HepG2 (cell line): ENCODE data around the gene TRPT1. TPM values are rescaled to one million over a fixed set of nuclear protein-coding genes. Genes with fewer than 3 reads are reported as not detected.

Source experiments
- ATAC-seq: fragments of 200-7000 bp; cut with Tn5 transposase; 3 replicates; pipeline ENCODE4 v1.9.1; 2020; ENCODE audit warnings: mild to moderate bottlenecking, moderate library complexity
- BruUV-seq: library from RNA; stranded (reverse); fragments of 400-500 nt; replicated peaks from 2 replicates; lab custom pipeline; 2021; lab: Mats Ljungman, UMichigan
- CTCF ChIA-PET: fragments of 300-600 bp; formaldehyde crosslinking; extraction: SDS; loops from one replicate; lab custom pipeline; 2021; ENCODE audit warnings: low total read pairs, inconsistent platforms, low intra/inter-chr PET ratio; lab: Yijun Ruan, JAX
- POLR2A ChIA-PET: fragments of 350-600 bp; sonication (Branson Sonifier 250); formaldehyde crosslinking; loops from one replicate; lab custom pipeline; 2020; ENCODE audit warnings: antibody characterized with exemption, inconsistent platforms; lab: Yijun Ruan, JAX
- DNase-seq: peaks from one replicate; pipeline ENCODE4 v3.0.0-alpha.2; 2015; ENCODE audit warnings: low spot score
- FAIRE-seq: peaks from 3 replicates; lab custom pipeline; 2011; peaks lifted over from hg19 to GRCh38; lab: Jason Lieb, UNC
- H2AFZ ChIP-seq: one replicate; pipeline ENCODE4 v1.6.1; 2011; ENCODE audit warnings: low read length, inconsistent platforms
- H3K27ac ChIP-seq: fragments of 300-600 bp; 3 replicates; pipeline ENCODE4 v1.8.0; 2011; ENCODE audit warnings: mixed run types, mild to moderate bottlenecking, mixed read lengths, low read length, inconsistent platforms; ENCODE audit not compliant: insufficient read depth; ENCODE audit errors: extremely low read length
- H3K27me3 ChIP-seq, 2 experiments: fragments of 200-600 bp in 1 of 2; 2 replicates in 1 of 2; 3 replicates in 1 of 2; pipeline versions ENCODE4 v1.6.0 to v1.8.0; 2011; ENCODE audit warnings: low read length in 2 of 2, mild to moderate bottlenecking in 2 of 2, moderate library complexity in 2 of 2, inconsistent platforms in 1 of 2; ENCODE audit not compliant: insufficient read depth in 2 of 2, control insufficient read depth in 1 of 2
- H3K36me3 ChIP-seq, 2 experiments: fragments of 200-600 bp in 1 of 2; replicated peaks in 1 of 2; 2 replicates in 1 of 2; 3 replicates in 1 of 2; pipeline versions ENCODE4 v1.5.1 to v1.8.0; 2011; ENCODE audit warnings: low read length in 2 of 2, inconsistent platforms in 1 of 2; ENCODE audit not compliant: insufficient read depth in 2 of 2, control insufficient read depth in 1 of 2
- H3K4me1 ChIP-seq: 2 replicates; pipeline ENCODE4 v1.5.1; 2012; ENCODE audit warnings: low read length, inconsistent platforms; ENCODE audit not compliant: insufficient read depth
- H3K4me2 ChIP-seq: 2 replicates; pipeline ENCODE4 v1.6.0; 2011; ENCODE audit warnings: low read depth, low read length, inconsistent platforms
- H3K4me3 ChIP-seq, 3 experiments: fragments of 200-600 bp in 1 of 3; sonication (generic), shearing (Covaris generic) in 1 of 3; replicated peaks in 1 of 3; 2 replicates each; pipeline ENCODE4 v1.5.1; 2011 to 2016; ENCODE audit warnings: low read length in 3 of 3, inconsistent platforms in 2 of 3, low read depth in 2 of 3, mild to moderate bottlenecking in 2 of 3, control low read depth in 1 of 3, mixed read lengths in 1 of 3; ENCODE audit not compliant: insufficient read depth in 1 of 3
- H3K79me2 ChIP-seq: one replicate; pipeline ENCODE4 v1.6.1; 2011; ENCODE audit warnings: low read length, inconsistent platforms; ENCODE audit not compliant: insufficient read depth
- H3K9ac ChIP-seq: 2 replicates; pipeline ENCODE4 v1.6.0; 2011; ENCODE audit warnings: mild to moderate bottlenecking, low read depth, low read length, inconsistent platforms; ENCODE audit not compliant: insufficient read depth
- H3K9me3 ChIP-seq: 2 replicates; pipeline ENCODE4 v1.5.1; 2012; ENCODE audit warnings: mild to moderate bottlenecking, low read length
- H4K20me1 ChIP-seq: 2 replicates; pipeline ENCODE4 v1.6.0; 2011; ENCODE audit warnings: inconsistent platforms, mild to moderate bottlenecking, low read length, moderate library complexity; ENCODE audit not compliant: insufficient read depth
- AGO1 ChIP-seq: fragments of 200-400 bp; formaldehyde crosslinking; IDR thresholded peaks from 2 replicates; pipeline ENCODE4 v1.6.1; 2017; ENCODE audit warnings: mild to moderate bottlenecking, low read depth, low read length, moderate library complexity; ENCODE audit not compliant: poor library complexity, severe bottlenecking
- AGO2 ChIP-seq: fragments of 200-400 bp; formaldehyde crosslinking; optimal IDR thresholded peaks from 2 replicates; pipeline ENCODE3; 2017; ENCODE audit warnings: mild to moderate bottlenecking, low read depth, low read length, moderate library complexity
- ZBTB33 ChIP-seq: sonication (generic); formaldehyde crosslinking; IDR thresholded peaks from 2 replicates; pipeline ENCODE4 v1.4.0; 2020; ENCODE audit warnings: missing genetic modification reagents
- ZHX1 ChIP-seq: sonication (generic); formaldehyde crosslinking; IDR thresholded peaks from 2 replicates; pipeline ENCODE4 v1.8.1; 2022; ENCODE audit warnings: low read depth, mild to moderate bottlenecking, missing genetic modification reagents
- ZNF678 ChIP-seq: sonication (generic); formaldehyde crosslinking; IDR thresholded peaks from 2 replicates; pipeline ENCODE4 v1.4.0; 2020; ENCODE audit warnings: mild to moderate bottlenecking, missing genetic modification reagents
- WGBS: methylation state at CpG from one replicate; pipeline ENCODE4 v1.1.6; 2017; ENCODE audit warnings: low lambda C conversion rate; 5-methylcytosine and 5-hydroxymethylcytosine counted together
- in situ Hi-C: cut with HindIII; loops from 2 replicates; pipeline ENCODE4 v1.10.0; 2017; ENCODE audit warnings: low pct_unique_long_range_greater_than_20kb; ENCODE audit not compliant: extremely low pct_ligation_motif_present
- intact Hi-C: fragments of 100-400 bp; cut with micrococcal nuclease; formaldehyde crosslinking; loops from one replicate; pipeline ENCODE4 v1.10.0; 2022; ENCODE audit not compliant: unreplicated experiment
- polyA plus RNA-seq, 8 experiments: library from polyadenylated mRNA; depleted of rRNA in 3 of 8; stranded (reverse) in 7 of 8; unstranded in 1 of 8; fragments of >200 nt; fragmentation: Illumina TruSeq in 4 of 8; extraction: Trizol in 4 of 8; gene quantifications; 2 replicates each; pipeline versions ENCODE4 v1.2.1 to v1.2.3, GENCODE V29; 2011 to 2016; ENCODE audit warnings: low read depth in 4 of 8, missing spikeins in 1 of 8, mixed read lengths in 1 of 8; ENCODE audit not compliant: insufficient read depth in 1 of 8
- total RNA-seq, 5 experiments: library from RNA; depleted of rRNA; stranded (reverse); fragments of >200 nt; fragmentation: Illumina TruSeq; extraction: Trizol; gene quantifications; 2 replicates each; pipeline ENCODE4 v1.2.3, GENCODE V29; 2016; ENCODE audit warnings: low read depth in 1 of 5

Gene TRPT1
- total and polyA plus RNA-seq, 2 of the 13 experiments (the other 11 are each of a cell fraction or from before 2014, with no cell fraction given), result 24.8 to 40.7 TPM

GRCh38 chr11:64219755-64220154 is 6.2 kb downstream of the TRPT1 start:
- DNase-seq (no peak), ATAC-seq (peak; percentile 32), FAIRE-seq (no peak)
- Histone ChIP-seq H3K4me3 (no peak overlapping the region), H3K27me3 (no peaks in the 10 kb centered on the region), H3K36me3 (peaks cover 0 to 3% of the 10 kb centered on the region in 2 experiments; a peak in 2 of 5 replicates), H3K9me3 (no peaks in the 10 kb centered on the region), H3K27ac (no peak overlapping the region), H4K20me1 (no peaks in the 10 kb centered on the region), H3K9ac (no peak overlapping the region), H3K4me2 (no peak overlapping the region), H2AFZ (no peak overlapping the region), H3K4me1 (peaks cover 37% of the 10 kb centered on the region), H3K79me2 (no peaks in the 10 kb centered on the region)
- 100% methylated on average over 1 of the region's 10 CpGs for WGBS
- POLR2A ChIA-PET, result no interaction called here
- CTCF ChIA-PET, result no interaction called here
- in situ Hi-C loops, result no loop called here
- no peak for TF ChIP-seq ZNF678 (CRISPR knock-in tag)
- peak; percentile 8 for TF ChIP-seq AGO1
- TF ChIP-seq ZBTB33, result peak; percentile 84
- intact Hi-C loops, result no loop called here
- no TSS peak for BruUV-seq

DNA sequence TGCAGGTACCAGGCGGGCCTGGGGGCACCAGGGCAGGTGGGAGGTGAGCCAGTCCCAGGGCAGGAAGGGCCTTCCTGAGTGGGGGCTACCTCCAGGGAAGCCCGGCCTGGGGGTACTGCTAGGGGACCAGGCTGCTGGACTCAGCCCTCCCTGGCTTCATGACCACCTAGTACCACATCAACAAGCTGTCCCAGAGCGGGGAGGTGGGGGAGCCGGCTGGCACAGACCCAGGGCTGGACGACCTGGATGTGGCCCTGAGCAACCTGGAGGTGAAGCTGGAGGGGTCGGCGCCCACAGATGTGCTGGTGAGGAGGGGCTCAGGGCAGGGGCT is 6.7 kb downstream of the TRPT1 start:
- ChIA-PET CTCF (no interaction called here), POLR2A (no interaction called here)
- Histone ChIP-seq H3K79me2 (no peaks in the 10 kb centered on the region), H3K36me3 (peaks cover 0 to 3% of the 10 kb centered on the region in 2 experiments; a peak in 2 of 5 replicates), H3K4me1 (peaks cover 33% of the 10 kb centered on the region), H3K27ac (no peak overlapping the region), H2AFZ (no peak overlapping the region), H3K27me3 (no peaks in the 10 kb centered on the region), H3K4me2 (no peak overlapping the region), H3K9ac (no peak overlapping the region), H3K4me3 (no peak overlapping the region), H3K9me3 (no peaks in the 10 kb centered on the region), H4K20me1 (no peaks in the 10 kb centered on the region)
- intact Hi-C loops, result no loop called here
- no peak for FAIRE-seq
- TF ChIP-seq ZHX1, result no peak
- peak; percentile 47 for TF ChIP-seq AGO2
- DNase-seq, result no peak
- in situ Hi-C loops, result no loop called here
- peak; percentile 26 for ATAC-seq
- BruUV-seq, result no TSS peak
- 90% methylated on average over 2 of the region's 7 CpGs for WGBS
